HepG2 (cell line): ENCODE measurements around the gene MMP24OS. TPM values are rescaled to one million over a fixed set of nuclear protein-coding genes. Genes with fewer than 3 reads are reported as not detected.

Experiments
- DNMT3B ChIP-seq: conservative IDR thresholded peaks from 2 replicates; pipeline ENCODE4 v1.6.1; 2016; ENCODE audit warnings: missing biosample characterization, control low read depth
- ERF ChIP-seq: IDR thresholded peaks from 2 replicates; pipeline ENCODE4 v1.6.1; 2018; ENCODE audit warnings: missing biosample characterization, missing genetic modification reagents
- HMG20A ChIP-seq: IDR thresholded peaks from 2 replicates; pipeline ENCODE4 v1.6.1; 2016; ENCODE audit warnings: borderline replicate concordance
- PAX8 ChIP-seq: sonication (generic); formaldehyde crosslinking; IDR thresholded peaks from 2 replicates; pipeline ENCODE4 v1.8.0; 2022; ENCODE audit warnings: mild to moderate bottlenecking, missing genetic modification reagents, borderline replicate concordance
- POLR2A ChIP-seq, 2 experiments: IDR thresholded peaks; 2 replicates each; pipeline ENCODE4 v1.6.1; 2011; ENCODE audit warnings: low read depth in 2 of 2, low read length in 2 of 2, mild to moderate bottlenecking in 1 of 2, moderate library complexity in 1 of 2; ENCODE audit not compliant: insufficient read depth in 1 of 2
- PRDM4 ChIP-seq: sonication (generic); formaldehyde crosslinking; IDR thresholded peaks from 2 replicates; pipeline ENCODE4 v1.9.0; 2021; ENCODE audit warnings: missing genetic modification reagents, borderline replicate concordance
- SIX4 ChIP-seq: sonication (generic); formaldehyde crosslinking; IDR thresholded peaks from 2 replicates; pipeline ENCODE4 v1.4.0; 2020; ENCODE audit warnings: missing genetic modification reagents
- TSC22D2 ChIP-seq: sonication (generic); formaldehyde crosslinking; IDR thresholded peaks from 2 replicates; pipeline ENCODE4 v1.5.1; 2020; ENCODE audit warnings: missing genetic modification reagents, mild to moderate bottlenecking, borderline replicate concordance
- ZNF33B ChIP-seq: sonication (generic); formaldehyde crosslinking; IDR thresholded peaks from 2 replicates; pipeline ENCODE4 v1.5.1; 2020; ENCODE audit warnings: mild to moderate bottlenecking, missing genetic modification reagents
- ZNF589 ChIP-seq: sonication (generic); formaldehyde crosslinking; conservative IDR thresholded peaks from 2 replicates; pipeline ENCODE4 v1.8.0; 2022; ENCODE audit warnings: mild to moderate bottlenecking, moderate library complexity, missing genetic modification reagents
- ZNF703 ChIP-seq: sonication (generic); formaldehyde crosslinking; IDR thresholded peaks from 2 replicates; pipeline ENCODE4 v1.5.1; 2020; ENCODE audit warnings: missing genetic modification reagents, mild to moderate bottlenecking, moderate library complexity, borderline replicate concordance
- ZNF782 ChIP-seq: sonication (generic); formaldehyde crosslinking; IDR thresholded peaks from 2 replicates; pipeline ENCODE4 v1.4.0; 2020; ENCODE audit warnings: missing genetic modification reagents, mild to moderate bottlenecking, borderline replicate concordance
- ZSCAN25 ChIP-seq: sonication (generic); formaldehyde crosslinking; IDR thresholded peaks from 2 replicates; pipeline ENCODE4 v1.8.0; 2022; ENCODE audit warnings: mild to moderate bottlenecking, missing genetic modification reagents
- polyA plus RNA-seq, 8 experiments: library from polyadenylated mRNA; depleted of rRNA in 3 of 8; stranded (reverse) in 7 of 8; unstranded in 1 of 8; fragments of >200 nt; fragmentation: Illumina TruSeq in 4 of 8; extraction: Trizol in 4 of 8; gene quantifications; 2 replicates each; pipeline versions ENCODE4 v1.2.1 to v1.2.3, GENCODE V29; 2011 to 2016; ENCODE audit warnings: low read depth in 4 of 8, missing spikeins in 1 of 8, mixed read lengths in 1 of 8; ENCODE audit not compliant: insufficient read depth in 1 of 8
- total RNA-seq, 5 experiments: library from RNA; depleted of rRNA; stranded (reverse); fragments of >200 nt; fragmentation: Illumina TruSeq; extraction: Trizol; gene quantifications; 2 replicates each; pipeline ENCODE4 v1.2.3, GENCODE V29; 2016; ENCODE audit warnings: low read depth in 1 of 5
- TF ChIP-seq, protein P1 (sequence below): sonication (generic); formaldehyde crosslinking; IDR thresholded peaks from one replicate; pipeline ENCODE4 v1.5.1; 2020; ENCODE audit warnings: mild to moderate bottlenecking, missing genetic modification reagents; ENCODE audit errors: not compliant biosample characterization

MMP24OS gene
- total and polyA plus RNA-seq, 2 of the 13 experiments (the other 11 are each of a cell fraction or from before 2014, with no cell fraction given), result 6.0 to 8.5 TPM

GRCh38 chr20:35279533-35280174 lies 1.7 kb upstream of the MMP24OS start (continued):
- TF ChIP-seq, protein P1, sequence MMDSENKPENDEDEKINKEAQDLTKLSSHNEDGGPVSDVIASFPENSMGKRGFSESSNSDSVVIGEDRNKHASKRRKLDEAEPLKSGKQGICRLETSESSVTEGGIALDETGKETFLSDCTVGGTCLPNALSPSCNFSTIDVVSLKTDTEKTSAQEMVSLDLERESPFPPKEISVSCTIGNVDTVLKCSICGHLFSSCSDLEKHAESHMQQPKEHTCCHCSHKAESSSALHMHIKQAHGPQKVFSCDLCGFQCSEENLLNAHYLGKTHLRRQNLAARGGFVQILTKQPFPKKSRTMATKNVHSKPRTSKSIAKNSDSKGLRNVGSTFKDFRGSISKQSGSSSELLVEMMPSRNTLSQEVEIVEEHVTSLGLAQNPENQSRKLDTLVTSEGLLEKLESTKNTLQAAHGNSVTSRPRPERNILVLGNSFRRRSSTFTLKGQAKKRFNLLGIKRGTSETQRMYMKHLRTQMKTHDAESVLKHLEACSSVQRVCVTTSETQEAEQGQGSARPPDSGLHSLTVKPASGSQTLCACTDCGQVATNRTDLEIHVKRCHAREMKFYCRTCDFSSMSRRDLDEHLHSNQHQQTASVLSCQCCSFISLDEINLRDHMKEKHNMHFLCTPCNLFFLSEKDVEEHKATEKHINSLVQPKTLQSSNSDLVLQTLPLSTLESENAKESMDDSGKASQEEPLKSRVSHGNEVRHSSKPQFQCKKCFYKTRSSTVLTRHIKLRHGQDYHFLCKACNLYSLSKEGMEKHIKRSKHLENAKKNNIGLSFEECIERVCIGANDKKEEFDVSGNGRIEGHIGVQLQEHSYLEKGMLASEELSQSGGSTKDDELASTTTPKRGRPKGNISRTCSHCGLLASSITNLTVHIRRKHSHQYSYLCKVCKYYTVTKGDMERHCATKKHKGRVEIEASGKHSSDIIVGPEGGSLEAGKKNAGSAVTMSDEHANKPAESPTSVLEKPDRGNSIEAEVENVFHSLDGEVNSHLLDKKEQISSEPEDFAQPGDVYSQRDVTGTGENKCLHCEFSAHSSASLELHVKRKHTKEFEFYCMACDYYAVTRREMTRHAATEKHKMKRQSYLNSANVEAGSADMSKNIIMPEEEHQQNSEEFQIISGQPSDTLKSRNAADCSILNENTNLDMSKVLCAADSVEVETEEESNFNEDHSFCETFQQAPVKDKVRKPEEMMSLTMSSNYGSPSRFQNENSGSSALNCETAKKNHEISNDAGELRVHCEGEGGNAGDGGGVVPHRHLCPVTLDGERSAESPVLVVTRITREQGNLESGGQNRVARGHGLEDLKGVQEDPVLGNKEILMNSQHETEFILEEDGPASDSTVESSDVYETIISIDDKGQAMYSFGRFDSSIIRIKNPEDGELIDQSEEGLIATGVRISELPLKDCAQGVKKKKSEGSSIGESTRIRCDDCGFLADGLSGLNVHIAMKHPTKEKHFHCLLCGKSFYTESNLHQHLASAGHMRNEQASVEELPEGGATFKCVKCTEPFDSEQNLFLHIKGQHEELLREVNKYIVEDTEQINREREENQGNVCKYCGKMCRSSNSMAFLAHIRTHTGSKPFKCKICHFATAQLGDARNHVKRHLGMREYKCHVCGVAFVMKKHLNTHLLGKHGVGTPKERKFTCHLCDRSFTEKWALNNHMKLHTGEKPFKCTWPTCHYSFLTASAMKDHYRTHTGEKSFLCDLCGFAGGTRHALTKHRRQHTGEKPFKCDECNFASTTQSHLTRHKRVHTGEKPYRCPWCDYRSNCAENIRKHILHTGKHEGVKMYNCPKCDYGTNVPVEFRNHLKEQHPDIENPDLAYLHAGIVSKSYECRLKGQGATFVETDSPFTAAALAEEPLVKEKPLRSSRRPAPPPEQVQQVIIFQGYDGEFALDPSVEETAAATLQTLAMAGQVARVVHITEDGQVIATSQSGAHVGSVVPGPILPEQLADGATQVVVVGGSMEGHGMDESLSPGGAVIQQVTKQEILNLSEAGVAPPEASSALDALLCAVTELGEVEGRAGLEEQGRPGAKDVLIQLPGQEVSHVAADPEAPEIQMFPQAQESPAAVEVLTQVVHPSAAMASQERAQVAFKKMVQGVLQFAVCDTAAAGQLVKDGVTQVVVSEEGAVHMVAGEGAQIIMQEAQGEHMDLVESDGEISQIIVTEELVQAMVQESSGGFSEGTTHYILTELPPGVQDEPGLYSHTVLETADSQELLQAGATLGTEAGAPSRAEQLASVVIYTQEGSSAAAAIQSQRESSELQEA (CRISPR knock-in tag), result no peak
- TF ChIP-seq TSC22D2 (CRISPR knock-in tag) (no peak), PRDM4 (no peak), POLR2A (IDR thresholded peaks at IDR 0.05; ENCODE audit: insufficient read depth in 1 of 2, low read depth in 2 of 2, low read length in 2 of 2) (peak in 1 of 2 experiments; percentile 56; a peak in 1 of 4 replicates), ZNF589 (CRISPR knock-in tag) (no peak), SIX4 (CRISPR knock-in tag) (no peak), DNMT3B (CRISPR knock-in tag) (no peak), ERF (no peak), ZNF782 (CRISPR knock-in tag) (peak; percentile 57; the same call in 1 of the 2 replicates), ZSCAN25 (CRISPR knock-in tag) (no peak), PAX8 (no peak), HMG20A (no peak), ZNF703 (no peak), ZNF33B (CRISPR knock-in tag) (no peak)
- TF ChIP-seq, all 625 proteins: peak for 11
